RWPE1 (cell line): ENCODE measurements around the gene TOB1.

Experiments
- CTCF ChIA-PET: fragments of 350-600 bp; sonication (Branson Sonifier 250); formaldehyde crosslinking; extraction: SDS; loops from one replicate; lab custom pipeline; 2021; lab: Yijun Ruan, JAX
- POLR2A ChIA-PET: fragments of 400-600 bp; formaldehyde crosslinking; extraction: SDS; loops from one replicate; lab custom pipeline; 2020; ENCODE audit warnings: antibody characterized with exemption; ENCODE audit not compliant: low non-redundant PET; lab: Yijun Ruan, JAX
- DNase-seq: peaks from one replicate; pipeline ENCODE4 v3.0.0; 2012; ENCODE audit warnings: low spot score
- H3K27ac ChIP-seq: fragments of 450-650 bp; 2 replicates; pipeline ENCODE4 v1.5.1; 2017
- TF ChIP-seq, protein P1 (sequence below): fragments of 450-650 bp; conservative IDR thresholded peaks from 2 replicates; pipeline ENCODE4 v1.5.1; 2017; ENCODE audit warnings: low read depth, mild to moderate bottlenecking

Gene TOB1

DNA sequence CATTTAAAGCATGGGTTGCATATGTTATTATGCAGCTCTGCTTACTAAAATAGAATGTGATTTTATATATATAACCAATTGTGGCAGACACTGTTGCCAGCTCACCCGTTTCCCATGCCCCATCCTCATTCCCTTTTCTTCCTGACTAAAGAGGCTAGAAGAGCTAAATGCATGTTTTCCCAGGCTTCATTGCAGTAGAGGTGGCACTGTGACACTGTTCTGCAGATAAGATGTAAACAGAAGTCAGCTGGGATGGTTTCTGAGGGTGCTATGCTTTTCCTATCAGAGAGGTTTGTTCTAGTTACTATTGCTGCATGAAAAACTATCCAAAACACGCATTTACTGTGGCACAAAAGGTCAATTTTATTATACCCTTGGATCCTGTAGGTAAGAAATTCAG lies 5.7 kb upstream of the TOB1 start:
- TF ChIP-seq, protein P1, sequence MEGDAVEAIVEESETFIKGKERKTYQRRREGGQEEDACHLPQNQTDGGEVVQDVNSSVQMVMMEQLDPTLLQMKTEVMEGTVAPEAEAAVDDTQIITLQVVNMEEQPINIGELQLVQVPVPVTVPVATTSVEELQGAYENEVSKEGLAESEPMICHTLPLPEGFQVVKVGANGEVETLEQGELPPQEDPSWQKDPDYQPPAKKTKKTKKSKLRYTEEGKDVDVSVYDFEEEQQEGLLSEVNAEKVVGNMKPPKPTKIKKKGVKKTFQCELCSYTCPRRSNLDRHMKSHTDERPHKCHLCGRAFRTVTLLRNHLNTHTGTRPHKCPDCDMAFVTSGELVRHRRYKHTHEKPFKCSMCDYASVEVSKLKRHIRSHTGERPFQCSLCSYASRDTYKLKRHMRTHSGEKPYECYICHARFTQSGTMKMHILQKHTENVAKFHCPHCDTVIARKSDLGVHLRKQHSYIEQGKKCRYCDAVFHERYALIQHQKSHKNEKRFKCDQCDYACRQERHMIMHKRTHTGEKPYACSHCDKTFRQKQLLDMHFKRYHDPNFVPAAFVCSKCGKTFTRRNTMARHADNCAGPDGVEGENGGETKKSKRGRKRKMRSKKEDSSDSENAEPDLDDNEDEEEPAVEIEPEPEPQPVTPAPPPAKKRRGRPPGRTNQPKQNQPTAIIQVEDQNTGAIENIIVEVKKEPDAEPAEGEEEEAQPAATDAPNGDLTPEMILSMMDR, result no peak
- ChIA-PET POLR2A (no interaction called here), CTCF (interaction anchor here (0.8 kb wide), 1 partner anchor 78 kb away, joined by 4 read pairs; no protein-coding TSS in a partner anchor)
- no peak for DNase-seq
- no peak overlapping the region for H3K27ac ChIP-seq

DNA sequence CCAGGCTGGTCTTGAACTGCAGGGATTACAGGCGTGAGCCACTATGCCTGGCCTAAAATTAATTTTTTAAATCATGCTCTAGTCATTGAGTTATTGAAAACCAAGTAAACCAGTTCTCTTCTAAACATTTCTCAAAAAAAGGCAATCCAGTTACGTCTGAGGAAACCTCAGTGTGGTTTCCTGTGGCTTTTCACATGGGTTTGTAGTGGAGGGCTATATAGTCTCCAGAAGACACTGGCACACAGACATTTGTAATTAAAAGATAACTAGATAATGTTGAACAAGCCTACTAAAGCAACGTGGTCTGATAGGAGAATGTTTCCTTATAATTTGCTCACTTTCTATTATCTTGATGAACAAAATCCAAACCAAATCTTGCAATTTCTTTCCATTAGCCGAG lies 5.2 kb upstream of the TOB1 start:
- ChIA-PET POLR2A (no interaction called here), CTCF (interaction anchor here (0.8 kb wide), 1 partner anchor 78 kb away, joined by 4 read pairs; no protein-coding TSS in a partner anchor)
- DNase-seq, result no peak
- no peak overlapping the region for H3K27ac ChIP-seq
- TF ChIP-seq, protein P1, result no peak

DNA sequence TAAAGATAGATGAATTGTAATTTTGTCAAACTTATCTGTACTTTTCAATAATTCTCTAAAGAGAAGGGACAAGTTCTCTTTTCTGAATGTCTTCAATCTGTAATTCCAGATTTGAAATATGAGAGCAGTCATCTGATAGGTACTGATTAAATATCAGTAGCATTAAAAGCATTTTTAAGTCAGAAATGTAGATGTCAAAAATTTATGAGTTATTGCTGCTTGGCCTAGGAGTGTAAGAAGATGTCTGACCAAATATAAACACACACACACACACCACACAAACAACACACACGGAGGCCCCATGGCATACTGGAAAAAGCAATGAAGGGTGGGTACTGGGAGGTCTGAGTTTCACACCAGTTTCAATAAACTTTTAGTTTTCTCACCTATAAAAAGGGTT lies 2.4 kb upstream of the TOB1 start:
- CTCF ChIA-PET, result no interaction called here
- POLR2A ChIA-PET, result no interaction called here
- TF ChIP-seq, protein P1, result no peak
- peak overlapping the region; percentile 74 for H3K27ac ChIP-seq
- DNase-seq, result no peak

DNA sequence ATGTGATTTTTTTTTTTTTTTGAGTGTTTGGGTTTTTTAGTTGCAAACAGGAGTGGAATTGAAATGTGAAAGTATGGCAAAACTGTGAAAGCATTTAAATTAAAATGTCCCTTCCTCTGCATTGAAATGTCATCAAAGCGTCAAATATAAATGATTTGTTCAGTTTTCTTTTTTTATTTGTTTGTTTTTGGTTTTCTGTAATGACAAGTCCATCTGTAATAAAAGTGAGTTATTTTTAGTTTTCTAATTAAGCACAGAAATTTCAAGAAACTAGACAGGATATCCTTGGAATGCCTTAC lies 1.9 kb upstream of the TOB1 start:
- ChIA-PET CTCF (interaction anchor here (0.7 kb wide), 1 partner anchor 49 kb away, joined by 3 read pairs; no protein-coding TSS in a partner anchor), POLR2A (interaction anchor here (1.3 kb wide), 1 partner anchor 80 kb away, joined by 4 read pairs; no protein-coding TSS in a partner anchor)
- peak overlapping the region; percentile 100 for H3K27ac ChIP-seq
- TF ChIP-seq, protein P1, result no peak
- no peak for DNase-seq

DNA sequence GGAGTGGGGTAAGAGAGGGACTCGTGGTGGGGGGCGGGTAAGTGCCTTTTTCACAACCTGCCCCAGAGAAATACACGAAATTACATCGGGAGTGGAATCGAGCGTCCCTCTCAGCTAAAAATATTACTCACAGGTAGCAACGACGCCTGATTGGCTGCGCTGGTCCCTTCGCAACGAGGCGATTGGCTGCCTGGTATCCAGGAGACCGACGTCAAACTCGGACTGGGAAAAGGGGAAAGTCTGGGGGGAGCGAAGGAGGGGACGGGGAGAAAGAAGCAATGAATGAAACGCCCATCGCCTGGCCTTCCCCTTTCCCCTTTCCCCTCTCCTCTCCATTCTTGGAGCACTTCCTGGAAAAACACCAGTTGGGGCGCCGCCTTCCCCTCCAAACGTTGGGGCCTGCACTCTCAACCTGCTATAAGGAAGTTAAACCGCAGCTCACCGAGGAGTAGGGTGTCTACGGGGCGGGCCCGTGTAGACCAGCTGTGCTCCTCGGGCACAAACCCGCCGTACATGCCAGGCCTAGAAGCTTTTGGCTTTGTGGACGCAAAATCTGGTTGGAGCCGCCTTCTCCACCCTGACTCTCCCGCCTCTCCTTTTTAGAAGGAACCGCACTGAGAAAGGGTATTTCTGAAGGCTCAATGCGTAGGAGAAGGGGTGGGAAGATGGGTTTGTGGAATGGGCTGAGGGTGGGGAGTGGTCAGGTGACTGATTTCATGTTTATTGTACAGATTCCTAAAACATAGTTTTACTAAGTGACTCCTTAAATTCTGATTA lies 1.4 kb upstream of the TOB1 start:
- POLR2A ChIA-PET, result interaction anchor here (0.6 to 2.4 kb wide), 3 partner anchors 78 to 82 kb away, joined by 3 to 12 read pairs (median 4); no protein-coding TSS in a partner anchor
- CTCF ChIA-PET, result interaction anchor here (0.7 to 1.7 kb wide), 3 partner anchors 49 to 86 kb away, joined by 3 to 6 read pairs (median 3); no protein-coding TSS in a partner anchor
- peak; percentile 98 for DNase-seq
- H3K27ac ChIP-seq, result peak overlapping the region; percentile 100
- TF ChIP-seq, protein P1, result no peak

DNA sequence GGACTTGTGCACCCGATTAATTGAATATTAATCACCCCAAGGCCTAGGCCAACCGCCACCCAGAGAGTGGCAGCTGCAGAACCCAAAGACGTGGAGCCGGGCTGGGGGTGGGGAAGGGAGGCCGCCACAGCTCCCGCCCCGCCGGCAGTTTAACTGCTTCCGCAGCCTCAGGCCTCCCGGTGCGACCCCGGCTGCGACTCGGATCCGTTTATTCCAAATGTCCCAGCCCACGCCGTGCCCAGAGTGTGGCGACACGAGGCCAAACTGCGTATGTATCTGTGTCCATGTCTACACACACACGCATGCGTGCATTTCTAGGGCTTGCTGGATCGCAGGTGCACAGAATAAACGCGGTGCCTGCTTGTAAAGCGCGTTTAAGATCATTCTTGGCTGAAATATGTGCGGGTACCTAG lies 802 bp upstream of the TOB1 start:
- DNase-seq, result peak; percentile 44
- TF ChIP-seq, protein P1, result no peak
- H3K27ac ChIP-seq, result peak overlapping the region; percentile 100
- CTCF ChIA-PET, result interaction anchor here (0.7 to 1.7 kb wide), 3 partner anchors 35 to 87 kb away, joined by 3 to 6 read pairs (median 3); no protein-coding TSS in a partner anchor
- POLR2A ChIA-PET, result interaction anchor here (0.9 to 2.4 kb wide), 5 partner anchors 21 to 83 kb away, joined by 3 to 12 read pairs (median 4); no protein-coding TSS in a partner anchor
